GM23248 (cell line): ENCODE results near the gene MDH1B. TPM values are rescaled to one million over a fixed set of nuclear protein-coding genes. Genes with fewer than 3 reads are reported as not detected.

Experiments
- DNase-seq: peaks from one replicate; pipeline ENCODE4 v3.0.0-alpha.2; 2015
- H2AFZ ChIP-seq: fragments of 200-600 bp; sonication (generic); 2 replicates; pipeline ENCODE4 v1.6.1; 2016; ENCODE audit warnings: antibody characterized with exemption
- H3F3A ChIP-seq: fragments of 200-600 bp; sonication (generic); 2 replicates; pipeline ENCODE4 v1.6.1; 2016; ENCODE audit warnings: mild to moderate bottlenecking, antibody characterized with exemption, mixed run types; ENCODE audit not compliant: insufficient read depth
- H3K27ac ChIP-seq: fragments of 200-600 bp; sonication (generic); 2 replicates; pipeline ENCODE4 v1.5.1; 2016; ENCODE audit warnings: mild to moderate bottlenecking
- H3K27me3 ChIP-seq: fragments of 200-600 bp; sonication (generic); replicated peaks from 2 replicates; pipeline ENCODE4 v1.6.1; 2016; ENCODE audit warnings: mild to moderate bottlenecking; ENCODE audit not compliant: insufficient read depth
- H3K36me3 ChIP-seq: fragments of 200-600 bp; sonication (generic); 2 replicates; pipeline ENCODE4 v1.6.1; 2016; ENCODE audit warnings: low read depth, mild to moderate bottlenecking
- H3K4me1 ChIP-seq: fragments of 200-600 bp; sonication (generic); 2 replicates; pipeline ENCODE4 v1.6.1; 2016; ENCODE audit warnings: mild to moderate bottlenecking; ENCODE audit not compliant: insufficient read depth
- H3K4me2 ChIP-seq: fragments of 200-600 bp; sonication (generic); one replicate; pipeline ENCODE4 v1.6.1; 2016; ENCODE audit warnings: mild to moderate bottlenecking; ENCODE audit not compliant: unreplicated experiment
- H3K4me3 ChIP-seq: fragments of 200-600 bp; sonication (generic); 2 replicates; pipeline ENCODE4 v1.5.1; 2016; ENCODE audit warnings: mild to moderate bottlenecking
- H3K79me2 ChIP-seq: fragments of 200-600 bp; sonication (generic); 2 replicates; pipeline ENCODE4 v1.6.1; 2016; ENCODE audit warnings: mild to moderate bottlenecking; ENCODE audit not compliant: insufficient read depth
- H3K9ac ChIP-seq: fragments of 200-600 bp; sonication (generic); 2 replicates; pipeline ENCODE4 v1.6.1; 2016; ENCODE audit warnings: mild to moderate bottlenecking
- H3K9me2 ChIP-seq: fragments of 200-600 bp; sonication (generic); 2 replicates; pipeline ENCODE4 v1.6.1; 2016; ENCODE audit warnings: mixed run types, mild to moderate bottlenecking, moderate library complexity; ENCODE audit not compliant: insufficient read depth
- H3K9me3 ChIP-seq: fragments of 200-600 bp; sonication (generic); one replicate; pipeline ENCODE4 v1.6.1; 2017; ENCODE audit warnings: low read depth
- H4K20me1 ChIP-seq: fragments of 200-600 bp; sonication (generic); 2 replicates; pipeline ENCODE4 v1.6.0; 2016; ENCODE audit not compliant: insufficient read depth
- EZH2 ChIP-seq: fragments of 200-600 bp; sonication (generic); IDR thresholded peaks from 2 replicates; pipeline ENCODE4 v1.6.1; 2018; ENCODE audit warnings: antibody characterized with exemption, mild to moderate bottlenecking; ENCODE audit not compliant: insufficient read depth, poor library complexity, severe bottlenecking
- EZH2phosphoT487 ChIP-seq: fragments of 200-600 bp; sonication (generic); IDR thresholded peaks from 2 replicates; pipeline ENCODE4 v1.6.1; 2018; ENCODE audit warnings: antibody characterized with exemption, moderate library complexity, mild to moderate bottlenecking, low read depth; ENCODE audit not compliant: insufficient read depth
- WGBS, 2 experiments: methylation state at CpG; one replicate each; pipeline ENCODE4 v1.1.6; 2015 to 2017; ENCODE audit warnings: low lambda C conversion rate in 2 of 2, low coverage in 1 of 2; ENCODE audit errors: missing lambda C conversion rate in 2 of 2; 5-methylcytosine and 5-hydroxymethylcytosine counted together
- in situ Hi-C: fragments of 300-500 bp; cut with MboI; formaldehyde crosslinking; loops from 2 replicates; pipeline ENCODE4 v1.15.0; 2020
- polyA plus RNA-seq: library from polyadenylated mRNA; unstranded; fragments of >200 nt; fragmentation: Nextera tagmentation; extraction: Ambion mirVana; gene quantifications from 2 replicates; pipeline ENCODE4 v1.2.1, GENCODE V29; 2016
- total RNA-seq: library from RNA; depleted of rRNA; stranded (reverse); fragments of >200 nt; shearing (Covaris generic); gene quantifications from 2 replicates; pipeline ENCODE4 v1.2.3, GENCODE V29; 2014

The MDH1B gene
- total and polyA plus RNA-seq, 2 experiments from 2014 or later: 0.54 to 0.80 TPM

- peak overlapping the region; percentile 98 for H3K27ac ChIP-seq
- peak overlapping the region; percentile 98 for H2AFZ ChIP-seq
- no peaks in the 10 kb centered on the region for H4K20me1 ChIP-seq
- no peaks in the 10 kb centered on the region for H3F3A ChIP-seq
- DNase-seq: no peak
- H3K4me2 ChIP-seq: peak overlapping the region; percentile 91
- no peaks in the 10 kb centered on the region for H3K27me3 ChIP-seq
- H3K4me3 ChIP-seq: peak overlapping the region; percentile 99
- no peak for TF ChIP-seq EZH2
- TF ChIP-seq EZH2phosphoT487: no peak
- in situ Hi-C loops: no loop called here
- H3K79me2 ChIP-seq: peaks cover 41% of the 10 kb centered on the region
- H3K9me3 ChIP-seq: no peaks in the 10 kb centered on the region
- 0 out of 2 replicates have a peak, but pooled peaks cover 6% of the 10 kb centered on the region for H3K36me3 ChIP-seq
- WGBS, 2 experiments: 11% methylated on average over 18 of the region's 18 CpGs
- H3K9me2 ChIP-seq: no peaks in the 10 kb centered on the region
- peak overlapping the region; percentile 99 for H3K9ac ChIP-seq
- H3K4me1 ChIP-seq: peaks cover 9% of the 10 kb centered on the region
These were observed 371 bp downstream of the MDH1B start for GRCh38 chr2:206764673-206765241.

GRCh38 chr2:206756816-206757215 lies 8.3 kb downstream of the MDH1B start:
- no peak for DNase-seq
- Histone ChIP-seq H3F3A (no peaks in the 10 kb centered on the region), H3K9me3 (no peaks in the 10 kb centered on the region), H3K79me2 (no peaks in the 10 kb centered on the region), H2AFZ (no peak overlapping the region), H3K36me3 (no peaks in the 10 kb centered on the region), H3K9ac (no peak overlapping the region), H3K4me1 (no peaks in the 10 kb centered on the region), H3K9me2 (no peaks in the 10 kb centered on the region), H4K20me1 (no peaks in the 10 kb centered on the region), H3K4me2 (no peak overlapping the region), H3K27ac (no peak overlapping the region), H3K27me3 (no peaks in the 10 kb centered on the region), H3K4me3 (no peak overlapping the region)
- TF ChIP-seq EZH2: no peak
- TF ChIP-seq EZH2phosphoT487: no peak
- in situ Hi-C loops: no loop called here
- WGBS, 2 experiments: 27 to 29% methylated on average over 1 of the region's 1 CpG

DNA sequence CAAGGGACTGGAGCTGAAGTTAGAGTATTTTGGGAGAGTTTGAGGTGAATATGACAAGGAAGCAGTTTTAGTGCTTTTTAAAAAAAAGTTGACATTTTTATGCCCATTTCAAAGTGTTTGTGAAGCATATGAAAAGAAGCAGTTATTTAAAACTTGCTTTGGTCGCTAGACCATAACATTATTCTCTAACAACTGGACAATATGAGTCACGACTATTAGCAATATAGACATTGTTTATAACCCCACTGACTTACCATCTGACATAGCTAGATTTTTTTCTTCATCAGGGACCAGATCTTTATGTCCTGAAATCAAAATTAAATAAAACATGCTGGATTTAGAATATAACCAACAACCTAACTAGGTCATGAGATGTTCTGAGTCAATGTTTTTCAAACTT lies 24.3 kb downstream of the MDH1B start:
- Histone ChIP-seq H3K4me3 (no peak overlapping the region), H3K79me2 (no peaks in the 10 kb centered on the region), H3K4me2 (no peak overlapping the region), H4K20me1 (no peaks in the 10 kb centered on the region), H2AFZ (no peak overlapping the region), H3F3A (no peaks in the 10 kb centered on the region), H3K9me3 (no peaks in the 10 kb centered on the region), H3K9me2 (no peaks in the 10 kb centered on the region), H3K36me3 (no peaks in the 10 kb centered on the region), H3K4me1 (no peaks in the 10 kb centered on the region), H3K9ac (no peak overlapping the region), H3K27me3 (no peaks in the 10 kb centered on the region), H3K27ac (no peak overlapping the region)
- DNase-seq: no peak
- in situ Hi-C loops: no loop called here
- 21 to 23% methylated on average over 2 of the region's 2 CpGs for WGBS, 2 experiments
- TF ChIP-seq EZH2 (no peak), EZH2phosphoT487 (no peak)

DNA sequence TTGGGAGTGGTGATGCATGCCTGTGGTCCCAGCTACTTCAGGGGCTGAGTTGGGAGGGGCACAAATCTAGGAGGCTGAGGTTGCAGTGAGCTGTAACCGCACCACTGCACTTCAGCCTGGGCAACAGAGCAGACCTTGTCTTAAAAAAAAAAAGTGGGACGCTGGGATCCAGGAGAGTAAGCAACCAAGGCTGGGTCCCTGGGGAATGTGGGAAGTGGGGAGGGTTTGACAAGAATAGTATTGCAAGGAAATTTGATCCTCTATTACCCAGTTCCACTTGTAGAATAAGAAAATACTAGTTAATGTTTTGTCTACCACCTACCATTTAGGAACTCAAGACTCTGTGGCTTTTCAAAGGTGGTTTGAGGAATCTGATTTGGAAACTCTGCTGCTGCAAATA lies 25.9 kb downstream of the MDH1B start:
- H3K9me3 ChIP-seq: no peaks in the 10 kb centered on the region
- no peaks in the 10 kb centered on the region for H3K79me2 ChIP-seq
- WGBS, 2 experiments: 36 to 46% methylated on average over 2 of the region's 2 CpGs
- no peaks in the 10 kb centered on the region for H3K9me2 ChIP-seq
- DNase-seq: no peak
- no peaks in the 10 kb centered on the region for H3K27me3 ChIP-seq
- in situ Hi-C loops: no loop called here
- TF ChIP-seq EZH2: no peak
- no peak for TF ChIP-seq EZH2phosphoT487
- H2AFZ ChIP-seq: no peak overlapping the region
- no peak overlapping the region for H3K4me2 ChIP-seq
- H3K4me1 ChIP-seq: no peaks in the 10 kb centered on the region
- no peaks in the 10 kb centered on the region for H3K36me3 ChIP-seq
- no peak overlapping the region for H3K4me3 ChIP-seq
- no peak overlapping the region for H3K9ac ChIP-seq
- H3F3A ChIP-seq: no peaks in the 10 kb centered on the region
- H4K20me1 ChIP-seq: no peaks in the 10 kb centered on the region
- H3K27ac ChIP-seq: no peak overlapping the region

GRCh38 chr2:206736935-206737334 lies 28.2 kb downstream of the MDH1B start:
- Histone ChIP-seq H3K36me3 (no peaks in the 10 kb centered on the region), H2AFZ (no peak overlapping the region), H3K9me2 (no peaks in the 10 kb centered on the region), H3K79me2 (no peaks in the 10 kb centered on the region), H3K27ac (no peak overlapping the region), H3K9ac (no peak overlapping the region), H4K20me1 (no peaks in the 10 kb centered on the region), H3K4me3 (no peak overlapping the region), H3K27me3 (no peaks in the 10 kb centered on the region), H3K4me1 (no peaks in the 10 kb centered on the region), H3K9me3 (no peaks in the 10 kb centered on the region), H3F3A (no peaks in the 10 kb centered on the region), H3K4me2 (no peak overlapping the region)
- 60 to 78% methylated on average over 5 of the region's 5 CpGs for WGBS, 2 experiments
- no peak for DNase-seq
- TF ChIP-seq EZH2 (no peak), EZH2phosphoT487 (no peak)
- in situ Hi-C loops: no loop called here
